H1 (cell line): Measurements from ENCODE around the gene MAP2K5. TPM values are rescaled to one million over a fixed set of nuclear protein-coding genes. Genes with fewer than 3 reads are reported as not detected.

Experiments
- CTCF ChIA-PET: fragments of 300-600 bp; sonication (Branson Sonifier 250); formaldehyde crosslinking; loops from one replicate; lab custom pipeline; 2021; ENCODE audit not compliant: partially characterized antibody; lab: Charles Lee
- POLR2A ChIA-PET: fragments of 300-600 bp; sonication (Branson Sonifier 250); formaldehyde crosslinking; loops from one replicate; lab custom pipeline; 2021; ENCODE audit warnings: inconsistent platforms; ENCODE audit not compliant: partially characterized antibody; lab: Charles Lee
- DNase-seq, 2 experiments: peaks; one replicate each; pipeline versions ENCODE4 v3.0.0 to v3.0.0-alpha.2; 2010 to 2022; ENCODE audit warnings: low spot score in 2 of 2, low read depth in 1 of 2, mixed read lengths in 1 of 2
- FAIRE-seq: peaks from 2 replicates; lab custom pipeline; 2011; peaks lifted over from hg19 to GRCh38; lab: Jason Lieb, UNC
- H2AFZ ChIP-seq: 2 replicates; pipeline ENCODE4 v1.8.1; 2012; ENCODE audit warnings: low read length, inconsistent platforms
- H2AK5ac ChIP-seq: 2 replicates; pipeline ENCODE4 v1.6.1; 2013; ENCODE audit warnings: low read depth, low read length
- H2BK120ac ChIP-seq: replicated peaks from 2 replicates; pipeline ENCODE3; 2013; ENCODE audit warnings: low read depth, low read length, inconsistent platforms
- H2BK12ac ChIP-seq: 2 replicates; pipeline ENCODE4 v1.6.1; 2013; ENCODE audit warnings: low read depth, low read length
- H2BK15ac ChIP-seq: 2 replicates; pipeline ENCODE4 v1.6.1; 2013; ENCODE audit warnings: low read length
- H2BK20ac ChIP-seq: 2 replicates; pipeline ENCODE4 v1.6.1; 2013; ENCODE audit warnings: low read length
- H2BK5ac ChIP-seq: 2 replicates; pipeline ENCODE4 v1.6.1; 2013; ENCODE audit warnings: low read depth, low read length
- H3K14ac ChIP-seq: 2 replicates; pipeline ENCODE4 v1.6.1; 2013; ENCODE audit warnings: inconsistent platforms; ENCODE audit not compliant: insufficient read length
- H3K18ac ChIP-seq: 2 replicates; pipeline ENCODE4 v1.6.1; 2013; ENCODE audit warnings: low read length; ENCODE audit errors: extremely low read depth
- H3K23ac ChIP-seq: 2 replicates; pipeline ENCODE4 v1.6.1; 2013; ENCODE audit warnings: inconsistent platforms; ENCODE audit not compliant: insufficient read length
- H3K23me2 ChIP-seq: 2 replicates; pipeline ENCODE4 v1.6.1; 2013; ENCODE audit warnings: low read depth, low read length
- H3K27ac ChIP-seq: 2 replicates; pipeline ENCODE4 v1.6.1; 2011; ENCODE audit warnings: low read depth, low read length, inconsistent platforms
- H3K27me3 ChIP-seq, 4 experiments: replicated peaks in 1 of 4; 1 replicate in 1 of 4; 2 replicates in 3 of 4; pipeline versions ENCODE4 v1.6.1 to v1.8.1; 2011 to 2013; ENCODE audit warnings: low read length in 3 of 4, mild to moderate bottlenecking in 3 of 4, inconsistent platforms in 2 of 4, mixed read lengths in 2 of 4, moderate library complexity in 1 of 4; ENCODE audit not compliant: control insufficient read depth in 3 of 4, insufficient read depth in 3 of 4; ENCODE audit errors: extremely low read depth in 1 of 4
- H3K36me3 ChIP-seq, 4 experiments: 2 replicates each; pipeline versions ENCODE4 v1.6.1 to v1.8.1; 2011 to 2013; ENCODE audit warnings: mild to moderate bottlenecking in 4 of 4, low read length in 3 of 4, moderate library complexity in 2 of 4, control low read depth in 1 of 4, inconsistent platforms in 1 of 4; ENCODE audit not compliant: insufficient read depth in 4 of 4, control insufficient read depth in 2 of 4
- H3K4ac ChIP-seq: replicated peaks from 2 replicates; pipeline ENCODE3; 2013; ENCODE audit warnings: low read length, low read depth, mixed read lengths, inconsistent platforms; ENCODE audit not compliant: insufficient read length
- H3K4me1 ChIP-seq, 4 experiments: replicated peaks in 1 of 4; 1 replicate in 1 of 4; 2 replicates in 3 of 4; pipeline versions ENCODE4 v1.6.1 to v1.8.1; 2011 to 2013; ENCODE audit warnings: low read length in 3 of 4, inconsistent platforms in 2 of 4, mixed read lengths in 1 of 4; ENCODE audit not compliant: insufficient read depth in 4 of 4, control insufficient read depth in 3 of 4
- H3K4me2 ChIP-seq, 2 experiments: 2 replicates each; pipeline versions ENCODE4 v1.6.1 to v1.8.1; 2011 to 2013; ENCODE audit warnings: low read depth in 2 of 2, low read length in 2 of 2, control low read depth in 1 of 2, inconsistent platforms in 1 of 2, mild to moderate bottlenecking in 1 of 2; ENCODE audit not compliant: insufficient read depth in 1 of 2
- H3K4me3 ChIP-seq, 4 experiments: fragments of 200-600, 300-600 bp in 1 of 4; sonication (generic), shearing (Covaris generic), sonication (Bioruptor Twin) in 1 of 4; 2 replicates each; pipeline versions ENCODE4 v1.5.1 to v1.8.1; 2011 to 2016; ENCODE audit warnings: low read length in 4 of 4, low read depth in 3 of 4, control low read depth in 2 of 4, inconsistent platforms in 2 of 4, mild to moderate bottlenecking in 2 of 4, mixed read lengths in 1 of 4, moderate library complexity in 1 of 4; ENCODE audit not compliant: insufficient read depth in 2 of 4; ENCODE audit errors: extremely low read depth in 1 of 4
- H3K56ac ChIP-seq: replicated peaks from 2 replicates; pipeline ENCODE3; 2013; ENCODE audit warnings: low read depth, mild to moderate bottlenecking, mixed read lengths, low read length, inconsistent platforms; ENCODE audit not compliant: insufficient read length
- H3K79me1 ChIP-seq: 2 replicates; pipeline ENCODE4 v1.6.1; 2013; ENCODE audit warnings: low read depth, low read length, control low read depth
- H3K79me2 ChIP-seq, 2 experiments: 2 replicates each; pipeline versions ENCODE4 v1.6.1 to v1.8.1; 2012 to 2013; ENCODE audit warnings: low read length in 2 of 2, mild to moderate bottlenecking in 2 of 2, inconsistent platforms in 1 of 2; ENCODE audit not compliant: insufficient read depth in 2 of 2, control insufficient read depth in 1 of 2
- H3K9ac ChIP-seq, 4 experiments: replicated peaks in 1 of 4; 1 replicate in 1 of 4; 2 replicates in 3 of 4; pipeline versions ENCODE4 v1.6.1 to v1.8.1; 2011 to 2013; ENCODE audit warnings: low read depth in 3 of 4, low read length in 3 of 4, control low read depth in 2 of 4, mild to moderate bottlenecking in 2 of 4, moderate library complexity in 2 of 4, inconsistent platforms in 1 of 4; ENCODE audit errors: extremely low read depth in 1 of 4
- H3K9me3 ChIP-seq, 2 experiments: 2 replicates each; pipeline versions ENCODE4 v1.6.1 to v1.8.1; 2012 to 2013; ENCODE audit warnings: mild to moderate bottlenecking in 2 of 2, moderate library complexity in 2 of 2, control low read depth in 1 of 2, inconsistent platforms in 1 of 2, low read depth in 1 of 2, low read length in 1 of 2, mixed read lengths in 1 of 2; ENCODE audit not compliant: insufficient read depth in 2 of 2
- H4K20me1 ChIP-seq, 2 experiments: replicated peaks in 1 of 2; 2 replicates each; pipeline versions ENCODE3 to v1.8.1; 2011 to 2013; ENCODE audit warnings: inconsistent platforms in 2 of 2, low read length in 2 of 2, mild to moderate bottlenecking in 1 of 2; ENCODE audit not compliant: insufficient read depth in 2 of 2, control insufficient read depth in 1 of 2
- H4K5ac ChIP-seq: 2 replicates; pipeline ENCODE4 v1.6.1; 2013; ENCODE audit warnings: low read length, low read depth, mixed read lengths, inconsistent platforms; ENCODE audit not compliant: insufficient read length
- H4K8ac ChIP-seq: 2 replicates; pipeline ENCODE4 v1.8.0; 2013; ENCODE audit warnings: mild to moderate bottlenecking, moderate library complexity, low read length, inconsistent platforms; ENCODE audit not compliant: insufficient read depth; ENCODE audit errors: extremely low read depth
- H4K91ac ChIP-seq: replicated peaks from 2 replicates; pipeline ENCODE3; 2013; ENCODE audit warnings: low read length, mixed read lengths, inconsistent platforms; ENCODE audit not compliant: insufficient read length
- SP2 ChIP-seq: IDR thresholded peaks from 2 replicates; pipeline ENCODE4 v1.6.1; 2012; ENCODE audit warnings: mild to moderate bottlenecking, low read length, inconsistent platforms
- WGBS, 2 experiments: shearing (Covaris generic) in 1 of 2; methylation state at CpG; one replicate each; pipeline versions ENCODE4 v1.1.6 to v1.1.7; 2013 to 2015; ENCODE audit warnings: low lambda C conversion rate in 2 of 2, mixed read lengths in 2 of 2, inconsistent platforms in 1 of 2, low coverage in 1 of 2, missing lambda C conversion rate in 1 of 2; ENCODE audit not compliant: insufficient replicate concordance in 2 of 2, insufficient coverage in 1 of 2, insufficient read length in 1 of 2; ENCODE audit errors: extremely low coverage in 1 of 2, missing lambda C conversion rate in 1 of 2; 5-methylcytosine and 5-hydroxymethylcytosine counted together
- polyA plus RNA-seq, 7 experiments: library from polyadenylated mRNA; depleted of rRNA in 3 of 7; stranded (reverse) in 5 of 7; unstranded in 2 of 7; fragments of >200 nt in 5 of 7; fragments of 200-250 nt in 2 of 7; gene quantifications; 1 replicate in 5 of 7; 2 replicates in 1 of 7; 4 replicates in 1 of 7; pipeline versions ENCODE4 v1.2.1 to v1.2.3, GENCODE V29; 2011 to 2013; ENCODE audit warnings: missing spikeins in 2 of 7, mixed read lengths in 2 of 7
- total RNA-seq: library from RNA; stranded (reverse); fragmentation: NEBNext Ultra II Directional; extraction: Animal tissue kit (Norgen Biotek cat#: 25700); gene quantifications from 2 replicates; pipeline ENCODE4 v1.2.1, GENCODE V29; 2021

Gene MAP2K5
- total and polyA plus RNA-seq, 2 of the 8 experiments (the other 6 are each of a cell fraction or from before 2014, with no cell fraction given): 4.4 to 15.8 TPM

DNA sequence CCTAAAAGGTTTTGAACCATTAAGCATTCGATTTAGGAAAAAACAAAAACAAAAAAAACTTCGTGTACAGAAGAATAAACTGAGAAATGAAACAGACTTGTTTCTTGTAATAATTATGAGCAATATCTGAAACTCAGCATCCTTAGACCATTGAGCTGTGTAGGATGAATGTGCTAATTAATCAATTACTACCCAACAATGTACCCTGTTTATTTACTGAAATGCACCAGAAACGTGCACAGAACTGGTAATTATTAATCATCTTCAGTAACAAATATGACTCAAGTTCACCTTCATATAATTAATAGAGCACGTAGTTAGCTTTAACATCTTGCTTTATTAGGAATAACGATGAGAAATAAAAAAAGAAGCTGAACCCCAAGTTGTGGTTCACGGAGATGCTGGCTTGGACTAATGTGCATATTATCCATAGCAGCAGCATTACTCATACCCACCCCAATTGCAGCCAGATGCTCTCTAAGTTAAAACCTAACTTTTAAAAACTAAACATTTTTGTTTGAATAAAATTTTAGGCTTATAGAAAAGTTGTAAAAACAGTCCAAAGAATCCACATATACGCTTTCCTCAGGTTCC lies 31.8 kb upstream of the MAP2K5 start:
- no peak overlapping the region for H3K23ac ChIP-seq
- H3K79me2 ChIP-seq: no peaks in the 10 kb centered on the region
- no peak overlapping the region for H2AK5ac ChIP-seq
- H3K4me2 ChIP-seq: no peak overlapping the region
- no peaks in the 10 kb centered on the region for H3K9me3 ChIP-seq
- no peaks in the 10 kb centered on the region for H3K36me3 ChIP-seq
- H4K5ac ChIP-seq: no peak overlapping the region
- no peaks in the 10 kb centered on the region for H3K79me1 ChIP-seq
- no peaks in the 10 kb centered on the region for H3K4me1 ChIP-seq
- no peak overlapping the region for H2BK5ac ChIP-seq
- no peak overlapping the region for H3K4ac ChIP-seq
- H3K18ac ChIP-seq: no peak overlapping the region
- H3K27ac ChIP-seq: no peak overlapping the region
- no peaks in the 10 kb centered on the region for H3K23me2 ChIP-seq
- no peaks in the 10 kb centered on the region for H4K20me1 ChIP-seq
- ChIA-PET POLR2A (no interaction called here), CTCF (interaction anchor here (0.6 kb wide), 1 partner anchor 9 kb away, joined by 3 read pairs; no protein-coding TSS in a partner anchor)
- H4K8ac ChIP-seq: no peak overlapping the region
- H3K56ac ChIP-seq: no peak overlapping the region
- DNase-seq: no peak
- no peak overlapping the region for H3K14ac ChIP-seq
- WGBS, 2 experiments: 86% methylated on average over 7 of the region's 7 CpGs; no CpG with 5 or more reads in 1 of the 2 experiments
- H2BK15ac ChIP-seq: no peak overlapping the region
- no peak overlapping the region for H2BK12ac ChIP-seq
- no peak overlapping the region for H3K9ac ChIP-seq
- H2BK120ac ChIP-seq: no peak overlapping the region
- H4K91ac ChIP-seq: no peak overlapping the region
- H2BK20ac ChIP-seq: no peak overlapping the region
- no peaks in the 10 kb centered on the region for H3K27me3 ChIP-seq
- no peak overlapping the region for H2AFZ ChIP-seq
- no peak for FAIRE-seq
- H3K4me3 ChIP-seq: no peak overlapping the region
- TF ChIP-seq SP2: no peak
